CD14-positive monocyte (primary cell): ENCODE data around the gene NPAS2. TPM values are rescaled to one million over a fixed set of nuclear protein-coding genes. Genes with fewer than 3 reads are reported as not detected.

Source experiments
- DNase-seq, 3 donors: peaks; one replicate each; pipeline ENCODE4 v3.0.0-alpha.2; 2011 to 2022
- H2AFZ ChIP-seq: 2 replicates; pipeline ENCODE4 v1.6.0; 2012; ENCODE audit warnings: mild to moderate bottlenecking, low read depth, low read length, inconsistent platforms; ENCODE audit not compliant: insufficient read depth, poor library complexity, severe bottlenecking
- H3K27ac ChIP-seq, 2 donors: 1 replicate in 1 of 2; 2 replicates in 1 of 2; pipeline ENCODE4 v1.5.1; 2012 to 2013; ENCODE audit warnings: low read length in 2 of 2, control low read depth in 1 of 2, inconsistent platforms in 1 of 2, low read depth in 1 of 2, mild to moderate bottlenecking in 1 of 2
- H3K27me3 ChIP-seq, 2 donors: one replicate each; pipeline versions ENCODE4 v1.6.0 to v1.6.1; 2011 to 2013; ENCODE audit warnings: low read length in 2 of 2; ENCODE audit not compliant: control insufficient read depth in 2 of 2, insufficient read depth in 2 of 2
- H3K36me3 ChIP-seq, 2 donors: replicated peaks in 1 of 2; 1 replicate in 1 of 2; 2 replicates in 1 of 2; pipeline versions ENCODE4 v1.5.1 to v1.6.1; 2012 to 2013; ENCODE audit warnings: low read length in 2 of 2, control low read depth in 1 of 2, inconsistent platforms in 1 of 2, mild to moderate bottlenecking in 1 of 2; ENCODE audit not compliant: insufficient read depth in 2 of 2, control insufficient read depth in 1 of 2
- H3K4me1 ChIP-seq, 2 donors: 1 replicate in 1 of 2; 2 replicates in 1 of 2; pipeline versions ENCODE4 v1.5.1 to v1.6.1; 2012 to 2013; ENCODE audit warnings: low read length in 2 of 2, control low read depth in 1 of 2, inconsistent platforms in 1 of 2, mild to moderate bottlenecking in 1 of 2, moderate library complexity in 1 of 2; ENCODE audit not compliant: insufficient read depth in 2 of 2, control insufficient read depth in 1 of 2
- H3K4me2 ChIP-seq: replicated peaks from 2 replicates; pipeline ENCODE3; 2012; ENCODE audit warnings: low read length, moderate library complexity, mild to moderate bottlenecking; ENCODE audit not compliant: poor library complexity, severe bottlenecking; ENCODE audit errors: extremely low read depth
- H3K4me3 ChIP-seq, 3 experiments: fragments of 200-600 bp in 1 of 3; sonication (generic) in 1 of 3; replicated peaks in 1 of 3; 1 replicate in 2 of 3; 2 replicates in 1 of 3; pipeline ENCODE4 v1.5.1; 2011 to 2013; ENCODE audit warnings: low read length in 3 of 3, mild to moderate bottlenecking in 3 of 3, control low read depth in 2 of 3, low read depth in 2 of 3, inconsistent platforms in 1 of 3, moderate library complexity in 1 of 3
- H3K79me2 ChIP-seq: 2 replicates; pipeline ENCODE4 v1.6.0; 2012; ENCODE audit warnings: mild to moderate bottlenecking, control low read depth, inconsistent platforms, low read length, moderate library complexity; ENCODE audit not compliant: insufficient read depth
- H3K9ac ChIP-seq: 2 replicates; pipeline ENCODE4 v1.6.0; 2017; ENCODE audit warnings: low read length, mild to moderate bottlenecking; ENCODE audit not compliant: insufficient read depth, poor library complexity, severe bottlenecking
- H3K9me3 ChIP-seq, 2 donors: replicated peaks in 1 of 2; 1 replicate in 1 of 2; 2 replicates in 1 of 2; pipeline versions ENCODE4 v1.5.1 to v1.6.1; 2012 to 2013; ENCODE audit warnings: low read length in 2 of 2, control low read depth in 1 of 2; ENCODE audit not compliant: control insufficient read depth in 1 of 2, insufficient read depth in 1 of 2
- H4K20me1 ChIP-seq: 2 replicates; pipeline ENCODE4 v1.6.0; 2012; ENCODE audit warnings: mild to moderate bottlenecking, low read length, control low read depth, moderate library complexity; ENCODE audit not compliant: insufficient read depth
- H3K27ac Mint-ChIP-seq, 7 donors: one replicate each; pipeline ENCODE4 v1.8.0; 2020; ENCODE audit warnings: mild to moderate bottlenecking in 7 of 7, mixed read lengths in 7 of 7, moderate library complexity in 6 of 7, inconsistent platforms in 2 of 7
- H3K27me3 Mint-ChIP-seq, 3 donors: one replicate each; pipeline ENCODE4 v1.8.0; 2021 to 2022; ENCODE audit warnings: low read depth in 3 of 3, mild to moderate bottlenecking in 3 of 3, mixed read lengths in 3 of 3, moderate library complexity in 3 of 3, inconsistent platforms in 1 of 3
- H3K36me3 Mint-ChIP-seq, 2 donors: one replicate each; pipeline ENCODE4 v1.8.0; 2020; ENCODE audit warnings: mixed read lengths in 2 of 2, inconsistent platforms in 1 of 2, mild to moderate bottlenecking in 1 of 2
- H3K4me1 Mint-ChIP-seq: one replicate; pipeline ENCODE4 v1.8.0; 2020; ENCODE audit warnings: mild to moderate bottlenecking, mixed read lengths
- H3K4me3 Mint-ChIP-seq, 2 donors: one replicate each; pipeline ENCODE4 v1.8.0; 2020; ENCODE audit warnings: mild to moderate bottlenecking in 2 of 2, mixed read lengths in 2 of 2, moderate library complexity in 1 of 2
- H3K9me3 Mint-ChIP-seq, 7 donors: one replicate each; pipeline ENCODE4 v1.8.0; 2020 to 2022; ENCODE audit warnings: mixed read lengths in 7 of 7, mild to moderate bottlenecking in 6 of 7, moderate library complexity in 6 of 7, inconsistent platforms in 2 of 7
- CTCF ChIP-seq: fragments of 200-600 bp; IDR thresholded peaks from one replicate; pipeline ENCODE4 v1.8.0; 2022; ENCODE audit warnings: antibody characterized with exemption, mild to moderate bottlenecking
- WGBS: methylation state at CpG from one replicate; pipeline ENCODE4 v1.1.5; 2013; ENCODE audit warnings: missing lambda C conversion rate; ENCODE audit not compliant: insufficient coverage; 5-methylcytosine and 5-hydroxymethylcytosine counted together
- intact Hi-C, 2 donors: fragments of 100-400 bp; cut with micrococcal nuclease; formaldehyde crosslinking; loops; one replicate each; pipeline versions ENCODE4 v1.15.0 to v1.15.1; 2023
- polyA plus RNA-seq, 3 donors: library from polyadenylated mRNA; depleted of rRNA in 1 of 3; unstranded in 2 of 3; stranded (reverse) in 1 of 3; fragments of 300-500 nt in 2 of 3; fragments of >200 nt in 1 of 3; fragmentation: Illumina TruSeq in 2 of 3; gene quantifications; 1 replicate in 2 of 3; 2 replicates in 1 of 3; pipeline ENCODE4 v1.2.3, GENCODE V29; 2012 to 2021

The NPAS2 gene
- polyA plus RNA-seq, 3 donors, result not detected

- H3K27me3 ChIP-seq, result no peaks in the 10 kb centered on the region
- peak overlapping the region in 2 of 7 donors; percentile 13 to 15 for H3K27ac Mint-ChIP-seq
- H3K9me3 ChIP-seq, result no peaks in the 10 kb centered on the region
- intact Hi-C loops, result no loop called here
- no peak for TF ChIP-seq CTCF
- H3K36me3 Mint-ChIP-seq, result no peaks in the 10 kb centered on the region
- H2AFZ ChIP-seq, result no peak overlapping the region
- peaks cover 0 to 3% (median 0%) of the 10 kb centered on the region in 7 donors for H3K9me3 Mint-ChIP-seq
- peaks cover 12% of the 10 kb centered on the region for H3K4me1 Mint-ChIP-seq
- H3K27ac ChIP-seq, result no peak overlapping the region
- peak overlapping the region; percentile 8 for H3K9ac ChIP-seq
- H3K79me2 ChIP-seq, result no peaks in the 10 kb centered on the region
- no peaks in the 10 kb centered on the region for H4K20me1 ChIP-seq
- no peaks in the 10 kb centered on the region for H3K36me3 ChIP-seq
- WGBS, result 80% methylated on average over 10 of the region's 14 CpGs
- H3K4me3 ChIP-seq, result no peak overlapping the region
- H3K4me1 ChIP-seq, result peaks cover 0 to 5% of the 10 kb centered on the region in 2 donors
- H3K27me3 Mint-ChIP-seq, result peaks cover 2 to 11% (median 11%) of the 10 kb centered on the region in 3 donors
- H3K4me2 ChIP-seq, result no peak overlapping the region
- no peak overlapping the region for H3K4me3 Mint-ChIP-seq
- no peak for DNase-seq
Measured at GRCh38 chr2:100852999-100853908, 33.3 kb downstream of the NPAS2 start.

- Histone ChIP-seq H4K20me1 (no peaks in the 10 kb centered on the region), H3K4me1 (peaks cover 0 to 5% of the 10 kb centered on the region in 2 donors), H3K4me3 (no peak overlapping the region), H3K4me2 (no peak overlapping the region), H2AFZ (no peak overlapping the region), H3K9me3 (no peaks in the 10 kb centered on the region), H3K9ac (peak overlapping the region; percentile 8), H3K27ac (no peak overlapping the region), H3K36me3 (no peaks in the 10 kb centered on the region), H3K79me2 (no peaks in the 10 kb centered on the region), H3K27me3 (no peaks in the 10 kb centered on the region)
- peaks cover 12% of the 10 kb centered on the region for H3K4me1 Mint-ChIP-seq
- H3K36me3 Mint-ChIP-seq, result no peaks in the 10 kb centered on the region
- no peak overlapping the region for H3K4me3 Mint-ChIP-seq
- peaks cover 0 to 3% (median 0%) of the 10 kb centered on the region in 7 donors for H3K9me3 Mint-ChIP-seq
- DNase-seq, result no peak
- no peak for TF ChIP-seq CTCF
- peak overlapping the region in 4 of 7 donors; percentile 3 to 60 (median 28) for H3K27ac Mint-ChIP-seq
- WGBS, result 85% methylated on average over 6 of the region's 10 CpGs
- peaks cover 2 to 9% (median 4%) of the 10 kb centered on the region in 3 donors for H3K27me3 Mint-ChIP-seq
- intact Hi-C loops, result no loop called here
Measured at GRCh38 chr2:100853909-100854810, 34.2 kb downstream of the NPAS2 start.
